ENCODE results near the gene ZNF236.

Gene ZNF236

GRCh38 chr18:77015169-77015568 lies 192.8 kb downstream of the ZNF236 start:
- no peaks in the 10 kb centered on the region for H3K9me3 ChIP-seq (ENCODE audit: insufficient read depth, low read depth, low read length)
- H3K4me2 ChIP-seq (ENCODE audit: low read length): no peak overlapping the region
- H2BK120ac ChIP-seq (ENCODE audit: insufficient read depth, low read length, poor library complexity): no peak overlapping the region
- H3K14ac ChIP-seq (ENCODE audit: low read length): no peak overlapping the region
- H2BK12ac ChIP-seq (ENCODE audit: low read length): no peak overlapping the region
- H4K8ac ChIP-seq (ENCODE audit: low read depth, low read length): no peak overlapping the region
- H2BK5ac ChIP-seq (ENCODE audit: low read depth, low read length, poor library complexity): no peak overlapping the region
- H3K23ac ChIP-seq (ENCODE audit: low read length): no peak overlapping the region
- peak in 1 of 2 donors; percentile 25 for DNase-seq
- no peak overlapping the region for H4K91ac ChIP-seq (ENCODE audit: low read depth, low read length)
- no peak overlapping the region for H3K4ac ChIP-seq (ENCODE audit: low read depth, low read length)
- no peak overlapping the region for H3K4me3 ChIP-seq (ENCODE audit: low read depth, low read length)
- no CpG with 5 or more reads among the region's 4 CpGs for WGBS (ENCODE audit: extremely low coverage, insufficient coverage, insufficient read length)
- peaks cover 7 to 12% of the 10 kb centered on the region in 2 experiments for H3K36me3 ChIP-seq (ENCODE audit: control insufficient read depth in 1 of 2, insufficient read depth in 2 of 2, low read length in 2 of 2)
- no peaks in the 10 kb centered on the region for H3K27me3 ChIP-seq (ENCODE audit: insufficient read depth, low read length)
- no peak overlapping the region for H4K12ac ChIP-seq (ENCODE audit: low read depth, low read length)
- H2AK5ac ChIP-seq (ENCODE audit: low read length): no peak overlapping the region
- no peak overlapping the region for H3K18ac ChIP-seq (ENCODE audit: low read length)
- H3K27ac ChIP-seq (ENCODE audit: low read depth, low read length): no peak overlapping the region
- no peak overlapping the region for H3K9ac ChIP-seq (ENCODE audit: low read length)
- H3K79me1 ChIP-seq (ENCODE audit: low read length): no peaks in the 10 kb centered on the region
- no peak overlapping the region for H2AFZ ChIP-seq (ENCODE audit: insufficient read depth, low read length, poor library complexity)
- H3K4me1 ChIP-seq (ENCODE audit: control insufficient read depth in 1 of 2, insufficient read depth in 2 of 2, low read length in 2 of 2): no peaks in the 10 kb centered on the region
- H3K79me2 ChIP-seq (ENCODE audit: control insufficient read depth, insufficient read depth, low read length, poor library complexity): no peaks in the 10 kb centered on the region

- Histone ChIP-seq H3K79me2 (ENCODE audit: control insufficient read depth, insufficient read depth, low read length, poor library complexity) (no peaks in the 10 kb centered on the region), H3K4me1 (ENCODE audit: control insufficient read depth in 1 of 2, insufficient read depth in 2 of 2, low read length in 2 of 2) (no peaks in the 10 kb centered on the region), H3K9ac (ENCODE audit: low read length) (no peak overlapping the region), H3K4ac (ENCODE audit: low read depth, low read length) (no peak overlapping the region), H3K4me3 (ENCODE audit: low read depth, low read length) (no peak overlapping the region), H3K27me3 (ENCODE audit: insufficient read depth, low read length) (no peaks in the 10 kb centered on the region), H2BK5ac (ENCODE audit: low read depth, low read length, poor library complexity) (no peak overlapping the region), H3K36me3 (ENCODE audit: control insufficient read depth in 1 of 2, insufficient read depth in 2 of 2, low read length in 2 of 2) (peaks cover 7 to 14% of the 10 kb centered on the region in 2 experiments), H2BK12ac (ENCODE audit: low read length) (no peak overlapping the region), H3K9me3 (ENCODE audit: insufficient read depth, low read depth, low read length) (no peaks in the 10 kb centered on the region), H2AK5ac (ENCODE audit: low read length) (no peak overlapping the region), H3K23ac (ENCODE audit: low read length) (no peak overlapping the region), H3K79me1 (ENCODE audit: low read length) (no peaks in the 10 kb centered on the region), H3K14ac (ENCODE audit: low read length) (no peak overlapping the region), H3K27ac (ENCODE audit: low read depth, low read length) (no peak overlapping the region), H3K18ac (ENCODE audit: low read length) (no peak overlapping the region), H4K12ac (ENCODE audit: low read depth, low read length) (no peak overlapping the region), H2BK120ac (ENCODE audit: insufficient read depth, low read length, poor library complexity) (no peak overlapping the region), H2AFZ (ENCODE audit: insufficient read depth, low read length, poor library complexity) (no peak overlapping the region), H4K8ac (ENCODE audit: low read depth, low read length) (no peak overlapping the region), H4K91ac (ENCODE audit: low read depth, low read length) (no peak overlapping the region), H3K4me2 (ENCODE audit: low read length) (no peak overlapping the region)
- WGBS (ENCODE audit: extremely low coverage, insufficient coverage, insufficient read length): no CpG with 5 or more reads among the region's 16 CpGs
- DNase-seq: no peak
Measured at GRCh38 chr18:77015771-77016710, 193.7 kb downstream of the ZNF236 start.

- Histone ChIP-seq H3K14ac (ENCODE audit: low read length) (no peak overlapping the region), H2BK120ac (ENCODE audit: insufficient read depth, low read length, poor library complexity) (no peak overlapping the region)
Measured at GRCh38 chr18:77016936-77017335, 194.6 kb downstream of the ZNF236 start.

GRCh38 chr18:77017355-77017754 lies 195.0 kb downstream of the ZNF236 start:
- no peak overlapping the region for H3K18ac ChIP-seq (ENCODE audit: low read length)
- no peak overlapping the region for H3K4me3 ChIP-seq (ENCODE audit: low read depth, low read length)
- H2BK120ac ChIP-seq (ENCODE audit: insufficient read depth, low read length, poor library complexity): no peak overlapping the region
- H2BK12ac ChIP-seq (ENCODE audit: low read length): no peak overlapping the region
- no peaks in the 10 kb centered on the region for H3K9me3 ChIP-seq (ENCODE audit: insufficient read depth, low read depth, low read length)
- no peak overlapping the region for H3K27ac ChIP-seq (ENCODE audit: low read depth, low read length)
- no peak overlapping the region for H4K12ac ChIP-seq (ENCODE audit: low read depth, low read length)
- no peak overlapping the region for H3K9ac ChIP-seq (ENCODE audit: low read length)
- H3K4ac ChIP-seq (ENCODE audit: low read depth, low read length): no peak overlapping the region
- H3K36me3 ChIP-seq (ENCODE audit: control insufficient read depth in 1 of 2, insufficient read depth in 2 of 2, low read length in 2 of 2): peaks cover 7 to 11% of the 10 kb centered on the region in 2 experiments
- H3K79me1 ChIP-seq (ENCODE audit: low read length): no peaks in the 10 kb centered on the region
- no peaks in the 10 kb centered on the region for H3K79me2 ChIP-seq (ENCODE audit: control insufficient read depth, insufficient read depth, low read length, poor library complexity)
- no peak overlapping the region for H4K91ac ChIP-seq (ENCODE audit: low read depth, low read length)
- no peak overlapping the region for H3K23ac ChIP-seq (ENCODE audit: low read length)
- no peak overlapping the region for H2BK5ac ChIP-seq (ENCODE audit: low read depth, low read length, poor library complexity)
- no peaks in the 10 kb centered on the region for H3K27me3 ChIP-seq (ENCODE audit: insufficient read depth, low read length)
- H3K4me1 ChIP-seq (ENCODE audit: control insufficient read depth in 1 of 2, insufficient read depth in 2 of 2, low read length in 2 of 2): no peaks in the 10 kb centered on the region
- H3K4me2 ChIP-seq (ENCODE audit: low read length): no peak overlapping the region
- no peak overlapping the region for H2AFZ ChIP-seq (ENCODE audit: insufficient read depth, low read length, poor library complexity)
- WGBS (ENCODE audit: extremely low coverage, insufficient coverage, insufficient read length): no CpG with 5 or more reads among the region's 6 CpGs
- no peak for DNase-seq
- no peak overlapping the region for H2AK5ac ChIP-seq (ENCODE audit: low read length)
- H4K8ac ChIP-seq (ENCODE audit: low read depth, low read length): no peak overlapping the region
- no peak overlapping the region for H3K14ac ChIP-seq (ENCODE audit: low read length)

More at GRCh38 chr18:77016936-77017335, 194.6 kb downstream of the ZNF236 start:
- H3K4me1 ChIP-seq (ENCODE audit: control insufficient read depth in 1 of 2, insufficient read depth in 2 of 2, low read length in 2 of 2): no peaks in the 10 kb centered on the region
- no peak overlapping the region for H3K18ac ChIP-seq (ENCODE audit: low read length)
- H3K27me3 ChIP-seq (ENCODE audit: insufficient read depth, low read length): no peaks in the 10 kb centered on the region
- H2AFZ ChIP-seq (ENCODE audit: insufficient read depth, low read length, poor library complexity): no peak overlapping the region
- H3K9me3 ChIP-seq (ENCODE audit: insufficient read depth, low read depth, low read length): no peaks in the 10 kb centered on the region
- no peaks in the 10 kb centered on the region for H3K79me2 ChIP-seq (ENCODE audit: control insufficient read depth, insufficient read depth, low read length, poor library complexity)
- no peak overlapping the region for H3K23ac ChIP-seq (ENCODE audit: low read length)
- H4K91ac ChIP-seq (ENCODE audit: low read depth, low read length): no peak overlapping the region
- H3K36me3 ChIP-seq (ENCODE audit: control insufficient read depth in 1 of 2, insufficient read depth in 2 of 2, low read length in 2 of 2): peaks cover 7 to 11% of the 10 kb centered on the region in 2 experiments
- no peak for DNase-seq
- no peak overlapping the region for H2BK12ac ChIP-seq (ENCODE audit: low read length)
- H2AK5ac ChIP-seq (ENCODE audit: low read length): no peak overlapping the region
- H3K4me2 ChIP-seq (ENCODE audit: low read length): no peak overlapping the region
- H3K27ac ChIP-seq (ENCODE audit: low read depth, low read length): no peak overlapping the region
- H3K4ac ChIP-seq (ENCODE audit: low read depth, low read length): no peak overlapping the region
- H4K8ac ChIP-seq (ENCODE audit: low read depth, low read length): no peak overlapping the region
- no peaks in the 10 kb centered on the region for H3K79me1 ChIP-seq (ENCODE audit: low read length)
- no peak overlapping the region for H3K4me3 ChIP-seq (ENCODE audit: low read depth, low read length)
- H3K9ac ChIP-seq (ENCODE audit: low read length): no peak overlapping the region
- H4K12ac ChIP-seq (ENCODE audit: low read depth, low read length): no peak overlapping the region
- no CpG with 5 or more reads among the region's 16 CpGs for WGBS (ENCODE audit: extremely low coverage, insufficient coverage, insufficient read length)
- H2BK5ac ChIP-seq (ENCODE audit: low read depth, low read length, poor library complexity): no peak overlapping the region
